K562 treated with DMSO at 1 percent for 4 hours (cell line): Measurements from ENCODE around the gene CLK4. TPM values are rescaled to one million over a fixed set of nuclear protein-coding genes. Genes with fewer than 3 reads are reported as not detected.

Experiments used
- total RNA-seq: library from RNA; unstranded; fragments of 300-600 nt; gene quantifications from 2 replicates; pipeline ENCODE4 v1.2.3, GENCODE V29; 2022; ENCODE audit not compliant: insufficient read depth

The CLK4 gene
- total RNA-seq: 8.9 and 9.5 TPM in 2 replicates

DNA sequence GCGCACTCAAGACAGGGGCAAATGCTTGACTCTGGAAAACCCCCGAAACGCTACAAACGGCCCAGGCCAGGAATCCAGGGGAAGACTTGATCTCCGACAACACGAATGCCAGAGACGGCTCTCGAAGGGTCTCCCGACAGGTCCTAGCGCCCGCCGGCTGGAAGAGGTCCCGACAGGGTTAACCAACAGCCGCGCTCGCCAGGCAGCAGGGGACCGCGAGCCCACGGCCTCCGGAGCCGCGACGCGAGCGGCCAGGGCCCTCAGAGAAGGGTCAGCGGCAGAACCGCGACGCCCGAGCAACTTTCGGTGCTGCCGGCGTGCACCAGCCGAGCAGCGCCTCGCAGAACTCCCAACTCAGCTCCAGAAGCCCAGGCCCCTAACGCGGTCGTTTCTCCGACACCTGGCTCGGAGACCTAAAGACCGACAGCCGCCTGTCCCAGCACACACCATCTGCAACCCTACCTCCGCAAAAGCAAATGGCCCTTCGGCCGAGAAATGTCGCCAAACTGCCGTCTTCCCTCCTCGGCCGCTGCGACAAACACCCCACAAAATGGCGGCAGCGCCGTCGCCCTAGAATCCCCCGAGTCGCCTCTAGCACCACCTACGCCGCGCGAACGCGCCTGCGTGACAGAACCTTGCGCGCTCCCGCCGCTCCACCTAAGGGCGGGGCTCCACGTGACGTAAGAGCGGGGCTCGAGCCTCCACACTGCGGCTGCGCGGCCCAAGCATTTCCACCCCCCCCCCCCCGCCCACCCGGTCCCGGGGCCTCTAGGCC, at the start of gene CLK4:
Gene CLK4, minus strand, starts transcription at position 567 of the 775 bp plus-strand sequence. CDS start 3,634 bp downstream, outside the sequence.

DNA sequence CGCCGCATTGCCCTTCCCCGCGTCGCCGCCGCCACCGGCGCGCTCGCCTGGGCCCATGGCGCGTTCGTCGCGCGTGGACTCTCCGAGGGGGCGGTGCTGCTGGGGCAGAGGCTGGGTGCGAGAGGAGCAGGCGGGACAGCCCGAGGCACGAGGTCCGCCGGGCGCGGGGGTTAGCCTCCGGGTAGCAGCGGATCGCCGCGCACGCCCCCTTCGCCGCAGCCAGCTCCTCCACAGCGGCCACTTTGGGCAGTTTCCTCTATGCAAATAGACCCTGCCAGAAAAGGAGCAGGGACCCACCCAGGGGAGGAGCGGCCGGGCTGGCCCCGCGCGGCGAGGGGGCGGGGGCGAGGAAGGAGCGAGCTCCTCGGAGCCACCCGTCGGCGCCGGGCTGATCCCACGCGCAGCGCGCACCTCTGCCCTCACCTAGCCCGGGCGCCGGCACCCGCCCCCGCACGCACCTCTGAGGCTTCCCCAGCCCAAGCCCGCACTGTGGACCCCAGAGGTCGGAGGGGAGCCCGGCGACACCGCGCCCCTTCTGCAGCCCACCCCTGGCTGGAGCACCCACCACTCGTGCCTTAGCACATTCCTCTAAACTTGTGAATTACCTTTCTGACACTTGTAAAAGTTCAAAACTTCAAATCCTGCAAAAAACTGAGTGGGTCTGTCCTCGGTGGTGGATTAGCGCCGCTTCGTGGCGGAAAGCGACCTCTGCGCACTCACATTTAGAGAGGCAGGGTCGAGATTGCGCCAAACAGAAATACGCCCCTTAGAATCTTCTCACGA, 36.5 kb downstream of the CLK4 start, which contains the start of gene COL23A1:
Gene COL23A1, minus strand, starts transcription at position 253 of the 783 bp plus-strand sequence.

Other genes starting within 250 kb of the CLK4 start
- gene COL23A1, start 36.7 kb downstream of the CLK4 start, total RNA-seq: not detected in 2 replicates
- gene ZNF354A, start 103.6 kb upstream of the CLK4 start, total RNA-seq: 0.84 and 3.4 TPM in 2 replicates
- 3.7 and 4.9 TPM in 2 replicates for gene ZNF354B, start 232.9 kb upstream of the CLK4 start, total RNA-seq